Keratinocyte (primary cell): Measurements from ENCODE around the gene ATG10.

ENCODE experiments used
- EZH2 ChIP-seq: IDR thresholded peaks from one replicate; pipeline ENCODE4 v1.6.1; 2012; ENCODE audit warnings: inconsistent platforms, mild to moderate bottlenecking, low read length, moderate library complexity
- TF ChIP-seq, protein P1 (sequence below), 3 experiments: IDR thresholded peaks in 1 of 3; conservative IDR thresholded peaks in 1 of 3; optimal IDR thresholded peaks in 1 of 3; 2 replicates in 2 of 3; 3 replicates in 1 of 3; pipeline versions ENCODE3 to v1.5.1; 2011; ENCODE audit warnings: low read length in 3 of 3, mild to moderate bottlenecking in 3 of 3, moderate library complexity in 2 of 3, control low read depth in 1 of 3, inconsistent platforms in 1 of 3; ENCODE audit not compliant: insufficient read depth in 2 of 3; ENCODE audit errors: extremely low read depth in 1 of 3

DNA sequence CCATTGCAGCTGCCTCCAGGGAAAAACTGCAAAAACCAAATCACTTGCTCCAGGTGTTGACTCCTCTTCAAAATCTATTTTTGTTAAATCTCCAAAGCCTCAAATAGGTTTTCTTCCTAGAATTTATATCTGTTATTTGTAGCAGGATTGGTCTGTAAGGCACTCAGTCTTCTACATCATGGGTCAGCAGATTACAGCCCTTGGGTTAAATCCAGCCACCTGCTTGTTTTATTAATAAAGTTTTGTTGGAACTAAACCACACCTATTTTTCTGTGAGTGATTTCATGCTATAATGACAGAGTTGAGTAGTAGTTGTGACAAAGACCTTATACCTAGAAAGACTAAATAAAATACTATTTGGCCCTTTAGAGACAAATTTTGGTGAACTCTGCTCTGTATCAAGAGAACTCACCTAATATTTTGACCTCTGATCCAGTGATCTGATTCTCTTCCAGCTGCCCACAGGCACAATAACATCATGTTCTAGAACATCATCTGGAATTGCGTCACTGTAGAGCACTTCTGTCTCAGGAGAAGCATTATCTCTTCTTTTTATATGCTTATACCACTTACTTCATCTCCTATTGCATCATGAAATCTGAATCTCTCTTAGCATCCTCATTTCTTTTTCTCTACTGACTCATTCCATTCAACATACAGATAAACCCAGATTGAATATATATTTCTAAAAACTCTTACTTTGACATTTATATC is 176.2 kb downstream of the ATG10 start:
- TF ChIP-seq, protein P1, sequence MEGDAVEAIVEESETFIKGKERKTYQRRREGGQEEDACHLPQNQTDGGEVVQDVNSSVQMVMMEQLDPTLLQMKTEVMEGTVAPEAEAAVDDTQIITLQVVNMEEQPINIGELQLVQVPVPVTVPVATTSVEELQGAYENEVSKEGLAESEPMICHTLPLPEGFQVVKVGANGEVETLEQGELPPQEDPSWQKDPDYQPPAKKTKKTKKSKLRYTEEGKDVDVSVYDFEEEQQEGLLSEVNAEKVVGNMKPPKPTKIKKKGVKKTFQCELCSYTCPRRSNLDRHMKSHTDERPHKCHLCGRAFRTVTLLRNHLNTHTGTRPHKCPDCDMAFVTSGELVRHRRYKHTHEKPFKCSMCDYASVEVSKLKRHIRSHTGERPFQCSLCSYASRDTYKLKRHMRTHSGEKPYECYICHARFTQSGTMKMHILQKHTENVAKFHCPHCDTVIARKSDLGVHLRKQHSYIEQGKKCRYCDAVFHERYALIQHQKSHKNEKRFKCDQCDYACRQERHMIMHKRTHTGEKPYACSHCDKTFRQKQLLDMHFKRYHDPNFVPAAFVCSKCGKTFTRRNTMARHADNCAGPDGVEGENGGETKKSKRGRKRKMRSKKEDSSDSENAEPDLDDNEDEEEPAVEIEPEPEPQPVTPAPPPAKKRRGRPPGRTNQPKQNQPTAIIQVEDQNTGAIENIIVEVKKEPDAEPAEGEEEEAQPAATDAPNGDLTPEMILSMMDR (optimal IDR thresholded peaks at IDR 0.05 in 1 of 3, IDR thresholded peaks at IDR 0.05 in 1 of 3, conservative IDR thresholded peaks at IDR 0.05 in 1 of 3; ENCODE audit: extremely low read depth in 1 of 3, insufficient read depth in 2 of 3, low read length in 3 of 3): no peak
- TF ChIP-seq EZH2: no peak
